ENCODE results near the gene MYH6. TPM values are rescaled to one million over a fixed set of nuclear protein-coding genes. Genes with fewer than 3 reads are reported as not detected.
"Not testable (repeated sequence)": the region's sequence is repeated elsewhere in the genome, so short reads cannot be mapped to it uniquely, and the experiment has no call there.

Gene MYH6
- total RNA-seq, 1 donor from 2014 or later = 0.24 TPM

DNA sequence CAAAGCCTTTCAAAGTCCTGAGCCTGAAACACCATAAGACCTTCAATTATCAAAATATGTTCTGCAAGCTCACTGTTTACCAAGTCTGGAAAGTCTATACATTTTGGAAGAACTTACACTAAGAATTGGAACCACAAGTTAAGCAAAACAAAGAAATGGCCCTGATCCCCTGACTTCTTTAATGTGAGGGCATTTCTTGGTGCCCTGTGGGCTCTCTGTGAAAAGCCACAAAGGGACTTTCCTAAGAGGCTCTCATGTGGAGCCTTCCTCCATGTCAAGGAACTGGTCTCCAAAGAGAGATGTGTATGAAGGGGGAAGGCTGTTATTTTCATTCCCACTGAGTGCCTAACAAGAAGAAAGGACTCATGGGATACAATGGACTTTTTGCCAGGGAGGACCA, 13.5 kb upstream of the MYH6 start:
- Mint-ChIP-seq H3K27ac (no peak overlapping the region), H3K27me3 (peaks cover 19% of the 10 kb centered on the region), H3K36me3 (no peaks in the 10 kb centered on the region), H3K4me1 (ENCODE audit: unreplicated experiment) (no peaks in the 10 kb centered on the region), H3K4me3 (no peak overlapping the region), H3K9me3 (no peaks in the 10 kb centered on the region)
- TF ChIP-seq, protein P1, sequence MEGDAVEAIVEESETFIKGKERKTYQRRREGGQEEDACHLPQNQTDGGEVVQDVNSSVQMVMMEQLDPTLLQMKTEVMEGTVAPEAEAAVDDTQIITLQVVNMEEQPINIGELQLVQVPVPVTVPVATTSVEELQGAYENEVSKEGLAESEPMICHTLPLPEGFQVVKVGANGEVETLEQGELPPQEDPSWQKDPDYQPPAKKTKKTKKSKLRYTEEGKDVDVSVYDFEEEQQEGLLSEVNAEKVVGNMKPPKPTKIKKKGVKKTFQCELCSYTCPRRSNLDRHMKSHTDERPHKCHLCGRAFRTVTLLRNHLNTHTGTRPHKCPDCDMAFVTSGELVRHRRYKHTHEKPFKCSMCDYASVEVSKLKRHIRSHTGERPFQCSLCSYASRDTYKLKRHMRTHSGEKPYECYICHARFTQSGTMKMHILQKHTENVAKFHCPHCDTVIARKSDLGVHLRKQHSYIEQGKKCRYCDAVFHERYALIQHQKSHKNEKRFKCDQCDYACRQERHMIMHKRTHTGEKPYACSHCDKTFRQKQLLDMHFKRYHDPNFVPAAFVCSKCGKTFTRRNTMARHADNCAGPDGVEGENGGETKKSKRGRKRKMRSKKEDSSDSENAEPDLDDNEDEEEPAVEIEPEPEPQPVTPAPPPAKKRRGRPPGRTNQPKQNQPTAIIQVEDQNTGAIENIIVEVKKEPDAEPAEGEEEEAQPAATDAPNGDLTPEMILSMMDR (conservative IDR thresholded peaks at IDR 0.05) = no peak
- DNase-seq (ENCODE audit: extremely low spot score, unreplicated experiment) = no peak

DNA sequence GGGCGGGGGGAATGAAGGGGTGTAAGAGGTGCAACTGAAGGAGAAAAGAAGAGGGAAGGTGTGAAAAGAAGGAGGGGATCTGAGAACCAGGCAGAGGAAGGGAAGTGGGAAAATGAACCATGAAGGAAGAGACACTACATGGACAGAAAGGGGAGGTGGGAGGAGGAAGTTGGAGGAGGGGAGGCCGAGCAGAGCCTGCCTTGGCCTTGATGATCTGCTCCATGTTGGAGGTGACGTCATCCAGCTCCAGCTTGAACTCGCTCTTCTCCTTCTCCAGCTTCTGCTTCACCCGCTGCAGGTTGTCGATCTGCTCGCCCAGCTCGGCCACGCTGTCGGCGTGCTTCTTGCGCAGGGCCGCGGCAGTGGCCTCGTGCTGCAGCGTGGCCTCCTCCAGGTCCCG, 11.6 kb upstream of the MYH6 start:
- peaks cover 13% of the 10 kb centered on the region for H3K27me3 Mint-ChIP-seq
- not testable (repeated sequence) for H3K27ac Mint-ChIP-seq; DNase-seq (ENCODE audit: extremely low spot score, unreplicated experiment); H3K4me3 Mint-ChIP-seq; H3K36me3 Mint-ChIP-seq; H3K9me3 Mint-ChIP-seq; H3K4me1 Mint-ChIP-seq (ENCODE audit: unreplicated experiment)

DNA sequence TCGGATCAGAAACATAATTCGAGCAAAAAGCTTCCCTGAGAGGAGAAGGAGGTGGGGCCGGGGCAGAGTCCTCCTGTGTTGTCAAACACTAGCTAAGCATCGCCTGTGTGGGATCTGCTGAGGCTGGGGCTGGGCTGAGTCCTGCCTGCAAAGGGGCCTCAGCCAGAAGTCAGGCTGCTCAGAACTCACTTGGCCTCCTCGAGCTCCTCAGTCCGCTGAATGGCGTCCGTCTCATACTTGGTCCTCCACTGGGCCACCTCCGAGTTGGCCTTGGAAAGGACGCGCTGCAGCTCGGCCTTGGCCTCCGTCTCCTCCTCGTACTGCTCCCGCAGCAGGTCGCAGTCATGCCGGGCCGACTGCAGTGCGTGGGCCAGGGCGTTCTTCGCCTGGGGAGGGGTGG, 9.9 kb upstream of the MYH6 start:
- Mint-ChIP-seq H3K4me1 (ENCODE audit: unreplicated experiment) (peaks cover 5% of the 10 kb centered on the region), H3K4me3 (no peak overlapping the region), H3K27me3 (peaks cover 7% of the 10 kb centered on the region), H3K27ac (no peak overlapping the region), H3K36me3 (no peaks in the 10 kb centered on the region), H3K9me3 (no peaks in the 10 kb centered on the region)
- TF ChIP-seq, protein P1 (conservative IDR thresholded peaks at IDR 0.05) = no peak
- DNase-seq (ENCODE audit: extremely low spot score, unreplicated experiment) = no peak

DNA sequence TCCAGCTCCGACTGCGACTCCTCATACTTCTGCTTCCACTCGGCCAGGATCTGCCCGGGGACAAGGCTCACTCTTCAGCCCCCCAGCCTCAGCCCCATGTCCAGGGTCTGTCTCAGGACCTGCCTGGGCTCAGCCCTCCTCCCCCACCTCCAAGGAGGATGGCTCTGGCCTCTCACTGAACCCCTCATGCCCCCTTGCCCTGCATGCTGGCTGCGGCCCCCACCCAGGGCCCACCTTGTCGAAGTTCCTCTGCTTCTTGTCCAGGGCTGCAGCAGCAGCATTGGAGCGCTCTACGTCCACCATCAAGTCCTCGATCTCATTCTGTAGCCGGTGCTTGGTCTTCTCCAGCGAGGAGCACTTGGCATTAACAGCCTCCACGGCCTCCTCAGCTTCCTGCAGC, 9.2 kb upstream of the MYH6 start:
- H3K4me3 Mint-ChIP-seq; H3K27ac Mint-ChIP-seq; DNase-seq (ENCODE audit: extremely low spot score, unreplicated experiment); H3K4me1 Mint-ChIP-seq (ENCODE audit: unreplicated experiment); H3K9me3 Mint-ChIP-seq; H3K36me3 Mint-ChIP-seq; H3K27me3 Mint-ChIP-seq: not testable (repeated sequence)

DNA sequence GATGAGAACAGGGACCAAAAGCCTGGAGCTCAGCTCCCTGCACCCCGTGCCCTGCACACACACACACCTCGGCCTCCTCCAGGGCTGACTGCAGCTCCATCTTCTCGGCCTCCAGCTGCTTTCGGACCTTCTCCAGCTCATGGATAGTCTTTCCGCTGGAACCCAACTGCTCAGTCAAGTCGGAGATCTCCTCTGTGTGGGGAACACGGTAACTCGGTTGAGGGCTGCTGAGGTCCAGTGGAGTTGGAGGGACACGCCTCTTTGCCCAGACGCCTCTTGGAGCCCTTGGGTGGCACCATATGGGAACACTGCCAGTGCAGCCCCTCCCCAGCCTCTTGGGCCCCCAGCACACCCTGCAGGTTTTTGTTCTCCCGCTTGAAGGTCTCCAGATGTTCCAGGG, 8.7 kb upstream of the MYH6 start:
- Mint-ChIP-seq H3K27me3 (peaks cover 6% of the 10 kb centered on the region), H3K27ac (no peak overlapping the region), H3K4me1 (ENCODE audit: unreplicated experiment) (peaks cover 5% of the 10 kb centered on the region), H3K4me3 (no peak overlapping the region), H3K9me3 (no peaks in the 10 kb centered on the region), H3K36me3 (no peaks in the 10 kb centered on the region)
- no peak for DNase-seq (ENCODE audit: extremely low spot score, unreplicated experiment)
- TF ChIP-seq, protein P1 (conservative IDR thresholded peaks at IDR 0.05) = no peak

DNA sequence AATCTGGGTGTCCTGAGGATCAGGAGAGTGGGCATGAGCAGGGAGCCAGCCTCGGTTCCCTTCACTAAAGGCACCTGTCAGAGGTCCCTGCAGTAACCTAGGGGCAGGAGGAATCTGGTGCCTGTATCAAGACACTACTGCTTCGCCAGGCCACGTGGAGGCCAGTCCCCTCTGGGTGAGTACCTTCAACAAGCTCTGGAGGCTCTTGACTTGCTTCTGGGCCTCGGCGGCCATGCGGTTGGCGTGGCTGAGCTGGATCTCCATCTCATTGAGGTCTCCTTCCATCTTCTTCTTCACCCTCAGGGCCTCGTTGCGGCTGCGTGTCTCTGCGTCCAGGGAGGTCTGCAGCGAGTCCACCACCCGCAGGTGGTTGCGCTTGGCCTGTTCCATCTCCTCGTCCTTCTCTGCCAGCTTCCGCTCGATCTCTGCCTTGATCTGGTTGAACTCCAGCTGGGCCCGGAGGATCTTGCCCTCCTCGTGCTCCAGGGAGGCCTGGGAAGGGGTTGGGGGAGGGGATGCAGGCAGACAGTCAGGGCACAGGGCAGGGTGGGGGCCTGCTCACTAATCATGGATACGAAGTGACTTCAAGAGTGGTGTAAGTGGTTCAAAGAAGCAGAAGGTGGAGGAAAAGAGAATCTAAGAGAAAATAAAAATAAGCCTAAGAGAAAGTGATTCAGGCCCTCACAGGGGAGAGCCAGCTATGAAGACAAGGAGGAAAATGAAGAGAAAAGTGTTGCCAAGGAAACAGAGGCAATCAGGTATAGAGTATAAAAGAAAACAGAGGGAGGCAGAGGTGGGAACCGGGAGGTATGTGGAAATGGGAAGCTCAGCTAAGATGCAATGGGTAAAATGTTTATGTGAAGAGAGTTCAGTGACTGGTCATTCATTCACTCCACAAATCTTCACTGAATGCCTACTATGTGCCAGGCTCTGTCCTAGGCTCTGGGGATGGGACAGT, 8.0 kb upstream of the MYH6 start:
- Mint-ChIP-seq H3K4me1 (ENCODE audit: unreplicated experiment) (peaks cover 5% of the 10 kb centered on the region), H3K36me3 (no peaks in the 10 kb centered on the region), H3K27me3 (peaks cover 3% of the 10 kb centered on the region), H3K4me3 (no peak overlapping the region), H3K9me3 (no peaks in the 10 kb centered on the region), H3K27ac (no peak overlapping the region)
- no peak for DNase-seq (ENCODE audit: extremely low spot score, unreplicated experiment)
- TF ChIP-seq, protein P1 (conservative IDR thresholded peaks at IDR 0.05) = no peak

Data from type B pancreatic cell (in vitro differentiated cells).